BJ (cell line): ENCODE data around the gene RPS6KL1. TPM values are rescaled to one million over a fixed set of nuclear protein-coding genes. Genes with fewer than 3 reads are reported as not detected.

Experiments
- CTCF ChIA-PET: fragments of 350-600 bp; formaldehyde crosslinking; extraction: SDS; loops from one replicate; lab custom pipeline; 2021; ENCODE audit warnings: antibody characterized with exemption, inconsistent platforms; lab: Yijun Ruan, JAX
- POLR2A ChIA-PET: fragments of 300-600 bp; sonication (Branson Sonifier 250); formaldehyde crosslinking; extraction: SDS; loops from one replicate; lab custom pipeline; 2021; ENCODE audit warnings: antibody characterized with exemption; lab: Charles Lee
- DNase-seq: peaks from one replicate; pipeline ENCODE4 v3.0.0-alpha.2; 2011; ENCODE audit warnings: low read depth
- H3K27me3 ChIP-seq: 2 replicates; pipeline ENCODE4 v1.6.0; 2011; ENCODE audit warnings: low read length; ENCODE audit not compliant: control insufficient read depth, insufficient read depth
- H3K36me3 ChIP-seq: 2 replicates; pipeline ENCODE4 v1.5.1; 2011; ENCODE audit warnings: low read length; ENCODE audit not compliant: control insufficient read depth, insufficient read depth
- H3K4me3 ChIP-seq: 2 replicates; pipeline ENCODE4 v1.5.1; 2011; ENCODE audit warnings: low read depth, mild to moderate bottlenecking, control low read depth, low read length
- CTCF ChIP-seq: IDR thresholded peaks from 2 replicates; pipeline ENCODE4 v1.5.1; 2011; ENCODE audit warnings: low read depth, mild to moderate bottlenecking, control low read depth, inconsistent platforms, low read length, moderate library complexity; ENCODE audit not compliant: insufficient read depth
- polyA plus RNA-seq: library from polyadenylated mRNA; depleted of rRNA; stranded (reverse); fragments of >200 nt; gene quantifications from 2 replicates; pipeline ENCODE4 v1.2.3, GENCODE V29; 2011

The RPS6KL1 gene
- polyA plus RNA-seq, 1 experiment: 2.8 TPM

DNA sequence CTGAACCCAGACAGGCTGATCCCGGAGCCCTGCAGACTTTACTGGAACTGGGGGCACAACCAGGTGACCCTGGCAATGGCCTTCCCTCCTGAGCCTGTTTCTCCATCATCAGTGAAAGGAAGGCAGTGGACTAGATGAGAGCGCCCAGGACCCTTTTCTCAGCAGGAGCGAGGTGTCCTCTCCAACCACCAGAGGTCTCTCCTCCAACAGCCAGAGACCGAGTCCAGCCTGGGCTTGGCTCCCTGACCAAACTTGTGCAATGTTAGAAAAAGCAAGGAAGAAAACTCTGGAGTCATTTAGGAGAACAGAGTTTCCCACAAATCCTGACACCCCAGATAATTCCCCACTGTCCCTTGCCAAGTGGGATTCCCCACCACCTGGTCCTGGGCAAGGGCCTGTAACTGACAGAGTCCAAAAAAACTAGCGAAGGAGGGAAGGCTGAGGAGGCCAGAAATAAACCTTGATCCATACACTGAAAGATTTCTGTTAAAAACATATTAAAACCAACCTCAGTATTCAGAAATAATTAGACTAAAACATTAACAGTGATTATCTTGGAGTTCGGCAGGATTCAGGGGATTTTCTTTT lies 9.0 kb downstream of the RPS6KL1 start:
- CTCF ChIA-PET: interaction anchor here (4.9 kb wide), 1 partner anchor 174 kb away, joined by 44 read pairs; no protein-coding TSS in a partner anchor
- DNase-seq: no peak

DNA sequence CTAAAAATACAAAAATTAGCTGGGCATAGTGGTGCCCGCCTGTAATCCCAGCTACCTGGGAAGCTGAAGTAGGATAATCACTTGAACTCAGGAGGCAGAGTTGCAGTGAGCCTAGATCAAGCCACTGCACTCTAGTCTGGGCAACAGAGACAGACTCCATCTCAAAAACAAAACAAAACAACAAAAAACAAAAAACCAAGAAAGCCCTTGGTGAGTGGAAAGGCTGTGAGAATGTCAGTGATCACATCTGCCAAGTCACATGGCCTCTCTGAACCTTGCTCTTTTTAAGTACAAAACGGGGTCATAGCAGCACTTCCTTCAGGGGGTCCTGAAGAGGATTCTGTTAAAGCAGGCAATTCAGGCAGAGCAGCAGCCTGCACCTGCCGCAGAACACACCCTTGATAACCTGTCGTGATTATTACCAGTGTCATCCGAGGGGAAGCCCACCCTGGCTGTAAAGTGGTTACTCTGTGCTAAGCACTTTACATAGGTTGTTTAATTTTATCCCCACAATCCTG lies 9.6 kb downstream of the RPS6KL1 start:
- CTCF ChIA-PET: interaction anchor here (1.0 to 9.4 kb wide), 2 partner anchors 28 to 175 kb away, joined by 4 to 107 read pairs; no protein-coding TSS in a partner anchor
- no peak overlapping the region for H3K4me3 ChIP-seq
- no peak for TF ChIP-seq CTCF
- no peaks in the 10 kb centered on the region for H3K36me3 ChIP-seq
- no peaks in the 10 kb centered on the region for H3K27me3 ChIP-seq
- POLR2A ChIA-PET: no interaction called here
- DNase-seq: no peak

More for the DNA sequence above, 9.0 kb downstream of the RPS6KL1 start:
- Histone ChIP-seq H3K4me3 (no peak overlapping the region), H3K36me3 (no peaks in the 10 kb centered on the region), H3K27me3 (no peaks in the 10 kb centered on the region)
- peak; percentile 93 for TF ChIP-seq CTCF
- POLR2A ChIA-PET: no interaction called here

DNA sequence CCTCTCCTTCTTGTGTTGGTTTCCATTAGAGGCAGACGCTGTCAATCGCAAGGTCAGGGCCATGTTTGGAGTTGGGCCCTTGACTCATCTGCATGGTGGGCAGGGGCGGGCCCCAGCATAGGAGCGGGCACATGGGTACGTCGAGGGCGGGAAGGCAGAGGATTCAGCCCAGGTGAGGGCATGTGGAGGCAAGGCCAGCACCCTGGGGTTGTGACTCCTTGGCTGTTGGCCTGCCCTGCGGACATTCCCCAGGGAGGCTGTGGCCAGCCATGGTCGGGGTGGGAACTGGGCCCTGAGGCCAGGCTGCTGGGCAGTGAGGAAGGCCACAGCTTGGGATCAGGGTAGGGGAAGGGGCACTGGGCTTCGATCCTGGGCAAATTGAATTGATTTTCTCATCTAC lies 10.3 kb downstream of the RPS6KL1 start:
- ChIA-PET POLR2A (no interaction called here), CTCF (interaction anchor here (1.0 to 9.4 kb wide), 2 partner anchors 29 to 176 kb away, joined by 4 to 107 read pairs; no protein-coding TSS in a partner anchor)
- H3K36me3 ChIP-seq: no peaks in the 10 kb centered on the region
- H3K27me3 ChIP-seq: no peaks in the 10 kb centered on the region
- DNase-seq: no peak
- TF ChIP-seq CTCF: no peak
- H3K4me3 ChIP-seq: no peak overlapping the region

- no peak for DNase-seq
- Histone ChIP-seq H3K4me3 (no peak overlapping the region), H3K36me3 (no peaks in the 10 kb centered on the region; the same call in 1 of the 2 replicates), H3K27me3 (no peaks in the 10 kb centered on the region)
- ChIA-PET CTCF (interaction anchor here (9.4 to 14.0 kb wide), 2 partner anchors 54 to 177 kb away, joined by 107 to 315 read pairs; no protein-coding TSS in a partner anchor), POLR2A (no interaction called here)
- TF ChIP-seq CTCF: no peak
These were observed 10.9 kb downstream of the RPS6KL1 start for GRCh38 chr14:74912111-74912510.

- Histone ChIP-seq H3K4me3 (no peak overlapping the region), H3K36me3 (peaks cover 4% of the 10 kb centered on the region), H3K27me3 (no peaks in the 10 kb centered on the region)
- DNase-seq: no peak
- POLR2A ChIA-PET: no interaction called here
- CTCF ChIA-PET: interaction anchor here (9.4 to 14.0 kb wide), 2 partner anchors 53 to 177 kb away, joined by 107 to 315 read pairs; no protein-coding TSS in a partner anchor
- TF ChIP-seq CTCF: no peak
These were observed 11.4 kb downstream of the RPS6KL1 start for GRCh38 chr14:74911704-74912103.
